Measurements from ENCODE around the gene CCDC82. TPM values are rescaled to one million over a fixed set of nuclear protein-coding genes. Genes with fewer than 3 reads are reported as not detected.

Gene CCDC82
- total RNA-seq, 2 experiments from 2014 or later, result 22.2 to 43.6 TPM

DNA sequence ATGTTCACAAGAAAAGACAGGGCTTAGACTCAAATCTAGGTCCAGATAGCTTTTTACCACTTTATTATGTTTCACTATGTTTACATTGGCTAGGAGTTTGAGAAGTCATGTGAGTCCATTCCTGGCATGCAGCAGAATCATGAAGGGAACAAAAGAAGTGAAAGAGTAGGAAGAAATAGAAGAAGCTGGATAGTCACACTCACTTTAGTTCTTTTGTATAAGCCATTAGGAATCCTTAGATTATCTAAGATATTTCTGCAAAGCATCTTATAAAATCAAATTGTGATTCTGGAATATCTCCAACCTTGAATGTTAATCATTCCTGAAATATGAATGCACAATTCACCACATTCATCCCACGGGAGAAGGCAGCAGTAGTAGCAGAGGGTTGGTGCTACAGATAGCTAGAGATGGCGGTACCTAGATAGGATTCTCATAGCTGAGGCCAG lies 78.6 kb downstream of the CCDC82 start:
- Histone ChIP-seq H3K4me2 (ENCODE audit: low read length) (no peak overlapping the region), H3K9me2 (ENCODE audit: insufficient read depth, low read length) (no peaks in the 10 kb centered on the region), H3K36me3 (ENCODE audit: insufficient read depth, low read length) (no peaks in the 10 kb centered on the region), H2AFZ (ENCODE audit: low read length) (no peak overlapping the region), H3K79me2 (ENCODE audit: insufficient read depth, low read depth, low read length) (no peaks in the 10 kb centered on the region), H3K27ac (ENCODE audit: low read depth, low read length, poor library complexity, severe bottlenecking) (no peak overlapping the region), H3K4me3 (ENCODE audit: low read depth, low read length, poor library complexity, severe bottlenecking) (no peak overlapping the region), H3K4me1 (ENCODE audit: insufficient read depth, low read length, poor library complexity, severe bottlenecking) (no peaks in the 10 kb centered on the region), H4K20me1 (ENCODE audit: insufficient read depth, low read length) (no peaks in the 10 kb centered on the region), H3K9me3 (ENCODE audit: low read length) (no peaks in the 10 kb centered on the region)
- TF ChIP-seq EZH2phosphoT487 (IDR thresholded peaks at IDR 0.05; ENCODE audit: borderline replicate concordance, low read depth, low read length) (no peak), CTCF (conservative IDR thresholded peaks at IDR 0.05; ENCODE audit: low read length) (no peak)
- ChIA-PET CTCF (ENCODE audit: unreplicated experiment) (no interaction called here), POLR2A (interaction anchor here (0.6 to 1.4 kb wide), 5 partner anchors 14 to 149 kb away, joined by 3 to 4 read pairs (median 4); no protein-coding TSS in a partner anchor)
- intact Hi-C loops (cut with micrococcal nuclease; ENCODE audit: unreplicated experiment), result no loop called here
- no TSS peak for BruUV-seq (replicated peaks)
- DNase-seq (ENCODE audit: low spot score), result no peak

DNA sequence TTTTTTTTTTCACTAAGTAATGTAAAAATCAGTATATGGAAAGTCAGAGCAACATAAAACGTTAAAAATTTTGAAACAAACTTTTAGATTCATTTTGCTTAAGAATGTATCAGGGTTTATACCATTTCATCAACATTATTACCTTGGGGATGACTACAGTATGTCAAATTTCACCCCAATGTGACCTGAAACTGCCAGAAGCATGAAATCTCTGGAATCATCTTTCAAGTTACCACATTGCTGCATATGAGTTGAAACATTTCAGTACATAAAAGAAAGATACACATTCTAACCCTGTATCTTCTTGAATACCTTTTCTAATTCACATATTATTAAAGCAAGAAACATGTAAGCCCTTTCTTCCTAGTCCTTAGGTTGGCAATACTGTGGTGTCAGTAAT lies 79.5 kb downstream of the CCDC82 start:
- intact Hi-C loops (cut with micrococcal nuclease; ENCODE audit: unreplicated experiment), result no loop called here
- Histone ChIP-seq H3K4me2 (ENCODE audit: low read length) (no peak overlapping the region), H3K9me2 (ENCODE audit: insufficient read depth, low read length) (no peaks in the 10 kb centered on the region), H3K4me3 (ENCODE audit: low read depth, low read length, poor library complexity, severe bottlenecking) (no peak overlapping the region), H3K27ac (ENCODE audit: low read depth, low read length, poor library complexity, severe bottlenecking) (no peak overlapping the region), H2AFZ (ENCODE audit: low read length) (no peak overlapping the region), H3K36me3 (ENCODE audit: insufficient read depth, low read length) (no peaks in the 10 kb centered on the region), H3K79me2 (ENCODE audit: insufficient read depth, low read depth, low read length) (no peaks in the 10 kb centered on the region), H3K4me1 (ENCODE audit: insufficient read depth, low read length, poor library complexity, severe bottlenecking) (no peaks in the 10 kb centered on the region), H4K20me1 (ENCODE audit: insufficient read depth, low read length) (no peaks in the 10 kb centered on the region), H3K9me3 (ENCODE audit: low read length) (no peaks in the 10 kb centered on the region)
- BruUV-seq (replicated peaks), result no TSS peak
- CTCF ChIA-PET (ENCODE audit: unreplicated experiment), result no interaction called here
- DNase-seq (ENCODE audit: low spot score), result no peak
- TF ChIP-seq CTCF (conservative IDR thresholded peaks at IDR 0.05; ENCODE audit: low read length) (no peak), EZH2phosphoT487 (IDR thresholded peaks at IDR 0.05; ENCODE audit: borderline replicate concordance, low read depth, low read length) (no peak)
- POLR2A ChIA-PET, result interaction anchor here (0.7 to 1.0 kb wide), 3 partner anchors 29 to 314 kb away, joined by 3 to 4 read pairs (median 4); no protein-coding TSS in a partner anchor

- H3K4me3 ChIP-seq (ENCODE audit: low read depth, low read length, poor library complexity, severe bottlenecking), result no peak overlapping the region
- intact Hi-C loops (cut with micrococcal nuclease; ENCODE audit: unreplicated experiment), result no loop called here
- no peak overlapping the region for H2AFZ ChIP-seq (ENCODE audit: low read length)
- CTCF ChIA-PET (ENCODE audit: unreplicated experiment), result no interaction called here
- no peaks in the 10 kb centered on the region for H3K9me2 ChIP-seq (ENCODE audit: insufficient read depth, low read length)
- no peak for DNase-seq (ENCODE audit: low spot score)
- no peaks in the 10 kb centered on the region for H4K20me1 ChIP-seq (ENCODE audit: insufficient read depth, low read length)
- no peaks in the 10 kb centered on the region for H3K36me3 ChIP-seq (ENCODE audit: insufficient read depth, low read length)
- H3K79me2 ChIP-seq (ENCODE audit: insufficient read depth, low read depth, low read length), result no peaks in the 10 kb centered on the region
- no peaks in the 10 kb centered on the region for H3K9me3 ChIP-seq (ENCODE audit: low read length)
- no TSS peak for BruUV-seq (replicated peaks)
- no peaks in the 10 kb centered on the region for H3K4me1 ChIP-seq (ENCODE audit: insufficient read depth, low read length, poor library complexity, severe bottlenecking)
- no peak overlapping the region for H3K4me2 ChIP-seq (ENCODE audit: low read length)
- POLR2A ChIA-PET, result interaction anchor here (0.7 kb wide), 2 partner anchors 30 to 314 kb away, joined by 3 to 4 read pairs; no protein-coding TSS in a partner anchor
- no peak overlapping the region for H3K27ac ChIP-seq (ENCODE audit: low read depth, low read length, poor library complexity, severe bottlenecking)
- TF ChIP-seq CTCF (conservative IDR thresholded peaks at IDR 0.05; ENCODE audit: low read length), result no peak
- TF ChIP-seq EZH2phosphoT487 (IDR thresholded peaks at IDR 0.05; ENCODE audit: borderline replicate concordance, low read depth, low read length), result no peak
Observed at GRCh38 chr11:96309643-96310017, 80.1 kb downstream of the CCDC82 start.
